Measurements from ENCODE around the gene UCK2.

- no peak for TF ChIP-seq CTCF (IDR thresholded peaks at IDR 0.05; ENCODE audit: insufficient read depth, low read depth, low read length)
- no peak for TF ChIP-seq EZH2 (IDR thresholded peaks at IDR 0.05; ENCODE audit: insufficient read depth, low read length)
Observed at GRCh38 chr1:165853528-165854075, 26.2 kb downstream of the UCK2 start.
